Mucosa of stomach (tissue), 1 donor: ENCODE measurements around the gene ACTR10.
A peak's percentile ranks its signal among the peaks of the same experiment; 100 is the strongest.
"Not testable (repeated sequence)": the region's sequence is repeated elsewhere in the genome, so short reads cannot be mapped to it uniquely, and the experiment has no call there.

Experiments
- H3K27me3 ChIP-seq: one replicate; pipeline ENCODE4 v1.7.0; 2013; ENCODE audit warnings: mild to moderate bottlenecking, low read length; ENCODE audit not compliant: control insufficient read depth, insufficient read depth
- H3K36me3 ChIP-seq: one replicate; pipeline ENCODE4 v1.7.0; 2013; ENCODE audit warnings: low read length; ENCODE audit not compliant: control insufficient read depth, insufficient read depth
- H3K4me1 ChIP-seq: one replicate; pipeline ENCODE4 v1.7.0; 2013; ENCODE audit warnings: mild to moderate bottlenecking, low read length; ENCODE audit not compliant: control insufficient read depth, insufficient read depth
- H3K4me3 ChIP-seq: one replicate; pipeline ENCODE4 v1.7.0; 2013; ENCODE audit warnings: low read length
- H3K9ac ChIP-seq: one replicate; pipeline ENCODE4 v1.7.0; 2013; ENCODE audit warnings: mild to moderate bottlenecking, low read length, moderate library complexity
- H3K9me3 ChIP-seq: one replicate; pipeline ENCODE4 v1.7.0; 2013; ENCODE audit warnings: mild to moderate bottlenecking, low read length, moderate library complexity; ENCODE audit not compliant: control insufficient read depth
- donor health status: Pancreatic carcinoma.

Gene ACTR10

GRCh38 chr14:58238252-58239243 is 38.6 kb downstream of the ACTR10 start:
- Histone ChIP-seq H3K27me3 (no peaks in the 10 kb centered on the region), H3K9ac (peak overlapping the region; percentile 58), H3K9me3 (no peaks in the 10 kb centered on the region), H3K36me3 (no peaks in the 10 kb centered on the region), H3K4me1 (no peaks in the 10 kb centered on the region), H3K4me3 (peak overlapping the region; percentile 48)

GRCh38 chr14:58239244-58240195 is 39.6 kb downstream of the ACTR10 start:
- Histone ChIP-seq H3K4me3 (peak overlapping the region; percentile 48), H3K9me3 (no peaks in the 10 kb centered on the region), H3K9ac (peak overlapping the region; percentile 58), H3K27me3 (no peaks in the 10 kb centered on the region), H3K4me1 (no peaks in the 10 kb centered on the region), H3K36me3 (no peaks in the 10 kb centered on the region)

- no peaks in the 10 kb centered on the region for H3K36me3 ChIP-seq
- H3K4me1 ChIP-seq, result peaks cover 15% of the 10 kb centered on the region
- H3K9ac ChIP-seq, result peak overlapping the region; percentile 91
- no peaks in the 10 kb centered on the region for H3K9me3 ChIP-seq
- no peaks in the 10 kb centered on the region for H3K27me3 ChIP-seq
- peak overlapping the region; percentile 61 for H3K4me3 ChIP-seq
Measured at GRCh38 chr14:58243790-58244555, 44.0 kb downstream of the ACTR10 start.

- H3K27me3 ChIP-seq, result no peaks in the 10 kb centered on the region
- H3K9me3 ChIP-seq, result no peaks in the 10 kb centered on the region
- peaks cover 15% of the 10 kb centered on the region for H3K4me1 ChIP-seq
- peak within 1 kb of the TSS; percentile 91 for H3K9ac ChIP-seq
- no peaks in the 10 kb centered on the region for H3K36me3 ChIP-seq
- H3K4me3 ChIP-seq, result peak within 1 kb of the TSS; percentile 88
Measured at GRCh38 chr14:58244556-58245387, 44.8 kb downstream of the ACTR10 start, which contains the start of gene PSMA3. Gene PSMA3 (plus strand): TSS chr14:58244843. CDS start chr14:58244921, 78 bp downstream.

GRCh38 chr14:58245562-58245961 is 45.6 kb downstream of the ACTR10 start:
- Histone ChIP-seq H3K4me3 (peak overlapping the region; percentile 88), H3K4me1 (peaks cover 15% of the 10 kb centered on the region), H3K9ac (peak overlapping the region; percentile 91)

GRCh38 chr14:58249611-58250010 is 49.7 kb downstream of the ACTR10 start:
- no peak overlapping the region for H3K9ac ChIP-seq
- no peak overlapping the region for H3K4me3 ChIP-seq
- H3K27me3 ChIP-seq, result no peaks in the 10 kb centered on the region
- no peaks in the 10 kb centered on the region for H3K36me3 ChIP-seq
- peaks cover 15% of the 10 kb centered on the region for H3K4me1 ChIP-seq
- H3K9me3 ChIP-seq, result no peaks in the 10 kb centered on the region

More at GRCh38 chr14:58245562-58245961, 45.6 kb downstream of the ACTR10 start:
- Histone ChIP-seq H3K27me3 (no peaks in the 10 kb centered on the region), H3K9me3 (no peaks in the 10 kb centered on the region), H3K36me3 (no peaks in the 10 kb centered on the region)

GRCh38 chr14:58258156-58258555 is 58.2 kb downstream of the ACTR10 start:
- Histone ChIP-seq H3K4me3 (no peak overlapping the region), H3K27me3 (no peaks in the 10 kb centered on the region), H3K36me3 (no peaks in the 10 kb centered on the region), H3K4me1 (no peaks in the 10 kb centered on the region), H3K9me3 (no peaks in the 10 kb centered on the region), H3K9ac (no peak overlapping the region)

GRCh38 chr14:58262005-58262404 is 62.1 kb downstream of the ACTR10 start:
- H3K36me3 ChIP-seq, H3K9ac ChIP-seq, H3K9me3 ChIP-seq, H3K4me3 ChIP-seq, H3K27me3 ChIP-seq, H3K4me1 ChIP-seq: not testable (repeated sequence)

- Histone ChIP-seq H3K9ac (no peak overlapping the region), H3K4me3 (no peak overlapping the region), H3K36me3 (no peaks in the 10 kb centered on the region), H3K9me3 (no peaks in the 10 kb centered on the region), H3K27me3 (no peaks in the 10 kb centered on the region), H3K4me1 (no peaks in the 10 kb centered on the region)
Measured at GRCh38 chr14:58265401-58265800, 65.5 kb downstream of the ACTR10 start.

- no peaks in the 10 kb centered on the region for H3K9me3 ChIP-seq
- no peaks in the 10 kb centered on the region for H3K4me1 ChIP-seq
- H3K9ac ChIP-seq, result no peak overlapping the region
- H3K4me3 ChIP-seq, result no peak overlapping the region
- H3K27me3 ChIP-seq, result no peaks in the 10 kb centered on the region
- H3K36me3 ChIP-seq, result no peaks in the 10 kb centered on the region
Measured at GRCh38 chr14:58270628-58271027, 70.7 kb downstream of the ACTR10 start.
